Colon (tissue), 2 donors: Measurements from ENCODE around the gene ZNF444.
"Not testable (repeated sequence)": the region's sequence is repeated elsewhere in the genome, so short reads cannot be mapped to it uniquely, and the experiment has no call there.

ENCODE experiments used
- FAIRE-seq: peaks from 2 replicates; lab custom pipeline; 2012; peaks lifted over from hg19 to GRCh38; lab: Jason Lieb, UNC
- donor health status: control.
- donor health status: control.

ZNF444 gene

GRCh38 chr19:56140583-56141416 lies at the start of gene ZNF444:
Gene ZNF444, plus strand, starts transcription at chr19:56141287. Its CDS starts 5,625 bp downstream, at chr19:56146912.
- FAIRE-seq: peak; percentile 98

- no peak for FAIRE-seq
Measured at GRCh38 chr19:56091751-56092546, 49.1 kb upstream of the ZNF444 start.

GRCh38 chr19:56092685-56093631 lies 48.1 kb upstream of the ZNF444 start:
- FAIRE-seq: no peak

GRCh38 chr19:56094449-56094848 lies 46.6 kb upstream of the ZNF444 start:
- no peak for FAIRE-seq

GRCh38 chr19:56096665-56097064 lies 44.4 kb upstream of the ZNF444 start:
- no peak for FAIRE-seq

- no peak for FAIRE-seq
Measured at GRCh38 chr19:56097306-56097705, 43.8 kb upstream of the ZNF444 start.

- FAIRE-seq: no peak
Measured at GRCh38 chr19:56097776-56098175, 43.3 kb upstream of the ZNF444 start.

GRCh38 chr19:56098237-56098636 lies 42.9 kb upstream of the ZNF444 start:
- not testable (repeated sequence) for FAIRE-seq

- FAIRE-seq: no peak
Measured at GRCh38 chr19:56098731-56099568, 42.1 kb upstream of the ZNF444 start.

- FAIRE-seq: no peak
Measured at GRCh38 chr19:56099638-56100539, 41.2 kb upstream of the ZNF444 start.

GRCh38 chr19:56101095-56101494 lies 40.0 kb upstream of the ZNF444 start:
- no peak for FAIRE-seq

- no peak for FAIRE-seq
Measured at GRCh38 chr19:56101746-56102535, 39.1 kb upstream of the ZNF444 start.

- no peak for FAIRE-seq
Measured at GRCh38 chr19:56103027-56103614, 38.0 kb upstream of the ZNF444 start.

GRCh38 chr19:56104423-56104822 lies 36.7 kb upstream of the ZNF444 start:
- FAIRE-seq: no peak

- FAIRE-seq: no peak
Measured at GRCh38 chr19:56105090-56105701, 35.9 kb upstream of the ZNF444 start.

GRCh38 chr19:56105831-56106396 lies 35.2 kb upstream of the ZNF444 start:
- not testable (repeated sequence) for FAIRE-seq

- FAIRE-seq: no peak
Measured at GRCh38 chr19:56106397-56106849, 34.7 kb upstream of the ZNF444 start.

- FAIRE-seq: no peak
Measured at GRCh38 chr19:56106993-56107392, 34.1 kb upstream of the ZNF444 start.
